Left ventricle myocardium superior (tissue), 1 donor: ENCODE data around the gene EIF2B2. TPM values are rescaled to one million over a fixed set of nuclear protein-coding genes. Genes with fewer than 3 reads are reported as not detected.

Source experiments
- ATAC-seq: fragments of 200-7000 bp; cut with Tn5 transposase; one replicate; pipeline ENCODE4 v1.9.1; 2020; ENCODE audit warnings: mild to moderate bottlenecking, moderate library complexity
- DNase-seq: peaks from one replicate; pipeline ENCODE4 v3.0.0-alpha.2; 2020
- intact Hi-C: fragments of 100-400 bp; cut with micrococcal nuclease; formaldehyde crosslinking; loops from one replicate; pipeline ENCODE4 v1.11.0; 2022
- total RNA-seq: library from RNA; stranded (reverse); fragmentation: NEBNext Ultra II Directional; extraction: Animal tissue kit (Norgen Biotek cat#: 25700); gene quantifications from one replicate; pipeline ENCODE4 v1.2.1, GENCODE V29; 2021
- donor health status: DM: no; HTN: yes; CAD: no; lungs with severe emphysema.

The EIF2B2 gene
- total RNA-seq, 1 donor from 2014 or later: 34.5 TPM

DNA sequence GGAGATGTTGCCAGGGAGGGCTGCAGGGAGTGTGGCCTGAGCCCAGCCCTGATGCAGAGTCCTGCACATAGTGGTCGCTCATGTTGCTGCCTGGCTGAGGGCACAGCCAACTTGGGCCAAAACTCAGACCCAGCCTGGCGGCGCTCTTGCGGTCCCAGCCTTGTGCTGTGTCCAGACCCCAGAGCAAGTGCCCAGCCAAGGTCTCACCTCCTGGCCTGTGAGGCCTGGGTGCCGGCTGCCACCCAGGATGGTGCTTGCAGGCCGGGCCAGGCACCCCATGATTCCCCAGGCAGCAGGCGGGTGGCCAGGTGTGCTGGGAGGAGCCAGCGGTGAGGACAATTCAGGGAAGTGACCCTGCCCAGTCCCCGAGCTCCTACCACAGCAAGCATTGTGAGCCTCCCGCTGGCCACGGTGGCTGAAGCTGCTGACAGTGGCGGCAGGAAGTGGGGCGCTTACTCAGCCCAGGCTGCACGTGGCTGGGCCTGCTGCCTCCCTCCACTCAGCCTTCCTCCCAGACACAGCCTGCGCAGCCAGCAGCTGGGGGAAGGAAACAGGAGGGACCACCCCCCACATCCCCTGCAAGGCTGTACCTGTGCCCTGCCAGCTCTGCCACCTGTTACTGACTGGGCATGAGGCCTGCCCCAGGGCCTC lies 29.6 kb upstream of the EIF2B2 start:
- intact Hi-C loops: no loop called here

DNA sequence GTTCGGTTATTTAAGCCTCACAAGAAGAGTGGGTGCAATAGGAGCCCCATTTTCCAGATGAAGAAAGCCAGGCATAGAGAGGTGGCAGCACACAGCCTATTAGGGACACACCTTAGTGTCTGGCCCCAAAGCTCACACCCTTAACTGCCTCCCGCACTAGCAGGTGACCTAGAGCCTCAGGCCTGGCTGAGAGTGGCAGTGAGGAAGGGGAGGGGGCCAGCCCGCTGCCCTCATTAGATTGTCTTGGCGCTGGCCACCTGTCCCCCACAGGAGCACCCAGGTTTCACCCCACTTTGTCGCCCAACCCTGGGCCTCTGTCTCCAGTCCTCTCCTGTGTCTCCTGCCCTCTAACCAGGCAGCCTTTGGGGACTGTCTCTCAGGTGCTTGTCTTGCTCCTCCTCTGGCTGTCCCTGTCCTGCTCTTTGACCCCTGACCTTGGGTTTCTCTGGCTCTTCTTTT lies 28.8 kb upstream of the EIF2B2 start:
- intact Hi-C loops: no loop called here
- no peak for DNase-seq
- no peak for ATAC-seq

More for the DNA sequence above, 29.6 kb upstream of the EIF2B2 start:
- DNase-seq (peak; percentile 84), ATAC-seq (peak; percentile 61)

GRCh38 chr14:74974364-74975058 lies 28.2 kb upstream of the EIF2B2 start:
- intact Hi-C loops: no loop called here
- ATAC-seq (peak; percentile 72), DNase-seq (peak; percentile 82)

DNA sequence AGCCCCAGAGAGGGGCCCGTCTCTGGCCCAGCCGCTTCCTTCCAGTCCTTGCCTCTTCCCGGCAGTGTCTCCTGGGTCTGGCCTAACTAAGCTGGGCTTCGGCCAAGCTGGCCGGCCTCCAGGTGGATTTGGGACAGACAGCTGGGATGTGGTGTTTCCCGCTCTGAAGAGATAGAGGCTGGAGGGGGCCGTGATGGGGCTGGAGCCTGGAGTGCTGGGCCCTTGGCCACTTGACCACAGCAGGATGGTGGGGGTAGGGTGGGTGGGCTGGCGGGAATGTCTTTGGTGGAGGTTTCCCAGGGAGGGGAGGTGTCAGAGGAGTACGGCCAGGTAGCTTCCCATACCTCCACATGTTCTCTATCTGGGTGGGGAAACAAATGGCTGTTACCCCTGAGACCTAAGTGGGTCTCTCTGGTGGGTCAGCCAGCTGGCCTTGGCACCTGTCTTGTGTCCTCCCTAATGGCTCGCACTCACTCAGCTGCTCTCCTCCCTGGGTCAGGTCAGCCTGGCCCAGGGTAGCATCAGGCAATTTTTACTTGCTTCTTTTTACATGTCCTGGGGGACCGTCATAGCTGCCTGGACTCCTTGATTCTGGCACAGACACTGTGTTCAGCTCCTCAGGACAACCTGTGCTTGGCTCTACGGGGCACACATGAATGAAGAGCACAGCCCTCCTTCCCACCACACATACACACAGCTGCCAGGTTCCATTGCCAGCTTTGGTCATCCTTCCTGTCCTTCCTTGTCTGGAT lies 27.5 kb upstream of the EIF2B2 start:
- ATAC-seq (peak; percentile 84), DNase-seq (peak; percentile 97)

GRCh38 chr14:74976264-74977113 lies 26.2 kb upstream of the EIF2B2 start:
- intact Hi-C loops: no loop called here
- ATAC-seq: no peak
- DNase-seq: no peak

More for the DNA sequence above, 27.5 kb upstream of the EIF2B2 start:
- intact Hi-C loops: no loop called here

GRCh38 chr14:74977164-74977900 lies 25.4 kb upstream of the EIF2B2 start:
- no peak for DNase-seq
- no peak for ATAC-seq
- intact Hi-C loops: no loop called here

- no peak for DNase-seq
- intact Hi-C loops: no loop called here
- ATAC-seq: no peak
Observed at GRCh38 chr14:74977901-74978385, 24.8 kb upstream of the EIF2B2 start.

- DNase-seq (no peak), ATAC-seq (no peak)
- intact Hi-C loops: no loop called here
Observed at GRCh38 chr14:74978416-74978947, 24.2 kb upstream of the EIF2B2 start.

- intact Hi-C loops: no loop called here
- ATAC-seq (no peak), DNase-seq (no peak)
Observed at GRCh38 chr14:74979029-74979428, 23.7 kb upstream of the EIF2B2 start.

- intact Hi-C loops: no loop called here
- ATAC-seq (peak; percentile 10), DNase-seq (peak; percentile 56)
Observed at GRCh38 chr14:74979442-74980397, 23.0 kb upstream of the EIF2B2 start.

DNA sequence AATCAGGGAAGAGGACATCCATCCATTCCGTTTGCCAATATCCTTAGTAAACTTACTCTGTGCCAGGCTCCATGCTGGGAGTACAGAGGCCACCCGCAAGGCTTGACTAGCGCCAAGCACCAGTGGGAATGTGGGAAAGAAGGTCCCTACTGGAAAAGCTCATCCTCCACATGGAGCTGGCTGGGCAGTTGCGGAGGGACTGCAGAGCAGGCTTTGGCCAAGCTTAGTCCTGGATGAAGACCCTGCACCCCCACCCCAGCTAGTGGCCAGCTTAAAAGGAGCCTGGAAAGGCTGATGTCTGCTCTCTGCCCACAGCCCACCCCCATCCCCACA lies 22.4 kb upstream of the EIF2B2 start:
- ATAC-seq: no peak

DNA sequence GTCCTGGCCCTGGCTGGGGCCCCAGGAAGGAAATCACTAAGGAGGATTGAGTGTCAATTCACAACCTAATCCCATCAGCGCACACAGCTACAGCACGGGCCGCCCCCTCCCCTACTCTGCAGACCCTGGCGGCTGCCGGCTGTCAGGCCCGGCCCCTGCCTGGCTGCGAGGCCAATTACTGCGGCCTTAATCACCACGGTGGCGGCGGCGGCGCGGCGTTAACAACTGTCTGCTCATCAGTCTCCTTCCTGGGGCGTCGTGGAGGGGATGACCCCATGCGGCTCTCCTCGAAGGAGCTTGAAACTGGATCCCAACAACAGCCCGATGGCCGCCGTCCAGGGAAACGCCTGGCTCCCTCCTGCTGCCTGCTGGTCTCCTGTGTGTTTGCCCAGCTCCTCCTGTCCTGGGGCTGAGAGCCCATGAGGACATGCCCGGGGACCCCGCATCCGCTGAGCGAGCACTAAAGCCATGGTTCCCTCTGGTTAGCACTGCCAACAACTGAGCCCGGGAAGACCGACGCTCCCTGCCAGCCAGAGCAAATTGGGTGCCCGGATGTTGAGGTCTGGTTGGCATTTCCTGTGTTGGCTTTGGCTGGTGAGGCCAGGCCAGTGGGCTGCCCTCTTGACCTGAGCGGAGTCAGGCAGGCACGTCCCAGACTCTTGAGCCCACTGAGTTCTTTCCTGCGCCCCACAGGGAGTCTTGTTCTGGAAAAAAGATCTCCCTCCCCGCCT lies 21.8 kb upstream of the EIF2B2 start:
- ATAC-seq (no peak), DNase-seq (no peak)
- intact Hi-C loops: no loop called here

More for the DNA sequence above, 22.4 kb upstream of the EIF2B2 start:
- intact Hi-C loops: no loop called here
- no peak for DNase-seq

DNA sequence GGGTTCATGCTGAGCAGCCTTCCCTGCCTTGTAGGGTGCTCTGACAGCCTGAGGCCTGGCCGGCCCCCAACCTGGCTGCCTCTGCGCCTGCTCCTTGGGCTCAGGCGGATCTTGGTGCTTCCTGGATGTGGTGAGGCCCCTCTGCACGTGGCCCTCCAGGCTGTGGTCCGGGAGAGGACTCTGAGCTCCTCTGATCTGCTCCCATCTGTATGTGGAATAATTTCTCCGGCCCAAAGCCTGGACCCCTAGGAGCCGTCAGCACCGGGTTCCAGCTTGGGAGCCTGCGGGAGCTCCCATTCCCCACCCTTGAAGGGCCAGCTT lies 21.3 kb upstream of the EIF2B2 start:
- intact Hi-C loops: no loop called here
- DNase-seq: no peak
- no peak for ATAC-seq

- intact Hi-C loops: no loop called here
- DNase-seq (no peak), ATAC-seq (no peak)
Observed at GRCh38 chr14:74981833-74982232, 20.9 kb upstream of the EIF2B2 start.

- intact Hi-C loops: no loop called here
Observed at GRCh38 chr14:74982661-74983060, 20.1 kb upstream of the EIF2B2 start.

DNA sequence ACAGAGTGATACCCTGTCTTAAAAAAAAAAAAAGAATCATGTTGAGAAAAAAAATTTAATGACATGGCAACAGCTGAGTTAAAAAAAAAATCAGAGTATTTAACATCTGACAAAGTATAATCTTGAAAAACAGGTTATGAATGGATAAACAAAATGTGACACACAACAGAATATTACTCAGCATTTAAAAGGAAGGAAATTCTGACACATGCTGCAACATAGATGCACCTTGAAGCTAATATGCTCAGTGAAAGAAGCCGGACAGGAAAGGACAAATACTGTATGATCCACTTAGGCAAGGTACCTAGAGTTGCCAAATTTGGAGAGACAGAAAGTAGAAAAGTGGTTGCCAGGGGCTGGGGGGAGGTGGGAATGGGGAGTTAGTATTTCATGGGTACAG lies 19.4 kb upstream of the EIF2B2 start:
- DNase-seq (no peak), ATAC-seq (no peak)
- intact Hi-C loops: no loop called here

More at GRCh38 chr14:74982661-74983060, 20.1 kb upstream of the EIF2B2 start:
- DNase-seq: no peak
- no peak for ATAC-seq
